GM21528 (cell line): ENCODE data around the gene BCL2L1.
"Not testable (repeated sequence)": the region's sequence is repeated elsewhere in the genome, so short reads cannot be mapped to it uniquely, and the experiment has no call there.

ENCODE experiments used
- ATAC-seq: cut with Tn5 transposase; IDR thresholded peaks from one replicate; pipeline ENCODE4 v1.9.1; 2021; ENCODE audit warnings: mild to moderate bottlenecking, moderate library complexity; ENCODE audit not compliant: unreplicated experiment, low FRiP score

BCL2L1 gene

DNA sequence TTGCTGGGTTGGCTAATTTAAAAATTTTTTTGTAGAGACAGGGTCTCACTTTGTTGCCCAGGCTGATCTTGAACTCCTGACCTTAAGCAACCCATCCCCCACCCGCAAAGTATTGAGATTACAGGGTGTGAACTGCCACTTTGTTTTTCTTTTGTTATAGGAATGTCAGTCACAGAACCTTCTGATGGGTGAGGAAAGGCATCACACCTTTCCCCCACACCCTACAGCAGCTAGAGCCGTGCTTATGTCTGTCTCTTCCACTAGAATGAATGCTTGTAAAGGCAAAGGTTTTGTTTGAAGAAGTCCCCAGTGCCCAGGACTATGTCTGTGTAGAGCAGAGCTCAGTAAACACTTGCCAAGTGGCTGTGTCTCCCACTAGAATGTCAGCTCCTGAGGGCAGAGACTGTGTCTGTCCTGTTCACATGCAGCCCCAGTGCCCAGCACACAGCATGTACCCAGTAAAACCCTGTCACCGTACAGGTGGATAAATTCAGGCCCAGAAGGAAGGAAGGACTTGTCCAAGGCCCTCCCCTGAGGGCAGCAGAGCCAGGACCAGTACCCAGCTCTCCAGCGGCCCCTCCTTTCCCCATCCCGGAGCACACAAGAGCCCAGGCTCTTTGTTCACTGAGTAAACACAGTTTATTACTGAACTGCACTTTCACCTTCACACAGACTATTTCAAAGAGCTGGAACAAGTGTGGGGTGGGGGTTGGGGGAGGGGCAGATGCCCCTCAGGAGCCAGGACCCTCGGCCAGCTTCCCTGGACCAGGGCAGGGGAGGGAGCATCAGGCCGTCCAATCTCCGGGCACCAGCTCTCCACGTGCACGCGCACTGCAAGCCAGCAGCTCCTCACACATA lies 58.6 kb downstream of the BCL2L1 start:
- no peak for ATAC-seq

GRCh38 chr20:31663524-31663837 lies 59.2 kb downstream of the BCL2L1 start:
- no peak for ATAC-seq

DNA sequence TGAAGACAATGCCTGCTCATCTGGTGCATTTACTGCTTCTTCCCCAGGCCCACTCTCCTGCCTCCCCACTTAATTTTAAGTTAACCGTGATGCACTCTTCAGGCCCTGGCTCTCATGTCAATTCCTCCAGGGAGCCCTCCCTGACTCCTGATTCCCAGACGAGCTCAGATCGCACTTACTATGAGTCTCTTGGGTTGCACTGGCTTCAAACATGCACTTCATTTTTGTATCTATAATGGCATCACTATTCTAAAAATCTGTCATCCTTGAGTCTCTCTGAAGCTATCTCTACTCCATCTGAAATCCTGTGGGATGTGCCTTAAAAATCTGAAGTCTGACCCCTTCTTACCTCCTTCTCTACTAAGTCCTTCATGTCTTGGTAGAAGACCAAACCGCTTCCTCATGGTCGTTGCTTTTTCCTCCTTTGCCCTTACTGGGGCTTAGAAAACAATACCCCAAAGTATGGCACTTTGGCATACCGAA lies 60.3 kb downstream of the BCL2L1 start:
- no peak for ATAC-seq

DNA sequence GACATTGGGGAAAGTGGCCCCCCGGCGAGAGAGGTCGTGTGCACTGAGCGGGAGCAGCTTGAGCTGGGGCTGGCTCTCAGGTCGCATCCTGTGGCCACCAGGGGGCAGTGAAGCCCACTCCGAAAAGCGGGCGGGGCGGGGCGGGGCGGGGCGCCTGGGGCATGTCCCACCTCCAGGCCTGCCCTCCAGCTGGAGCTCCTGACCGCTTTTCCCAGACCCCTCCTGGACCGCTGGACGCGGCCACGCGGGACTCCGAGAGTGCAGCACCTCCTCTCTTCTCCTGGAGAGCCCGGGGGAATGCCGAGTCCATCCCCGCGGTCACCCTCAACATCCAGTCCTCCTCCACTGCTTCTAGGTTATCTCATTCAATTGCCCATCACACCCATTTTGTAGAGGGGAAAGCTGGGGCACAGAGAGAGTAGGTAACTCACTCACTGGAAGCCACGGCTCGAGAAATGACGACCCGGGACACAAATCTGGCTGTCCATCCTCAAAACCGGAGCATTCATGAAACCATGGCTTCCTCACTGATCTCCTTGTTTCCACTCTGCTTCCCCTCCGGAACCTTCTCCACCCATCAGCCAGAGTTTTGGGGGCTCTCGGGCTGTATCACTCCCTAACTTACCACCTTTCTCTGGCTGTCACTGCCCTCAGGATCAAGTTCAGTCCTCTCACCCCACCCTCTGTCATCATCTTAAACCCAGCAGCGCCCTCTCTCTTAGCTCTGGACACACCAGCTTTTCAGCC lies 60.9 kb downstream of the BCL2L1 start:
- peak; percentile 52 for ATAC-seq

DNA sequence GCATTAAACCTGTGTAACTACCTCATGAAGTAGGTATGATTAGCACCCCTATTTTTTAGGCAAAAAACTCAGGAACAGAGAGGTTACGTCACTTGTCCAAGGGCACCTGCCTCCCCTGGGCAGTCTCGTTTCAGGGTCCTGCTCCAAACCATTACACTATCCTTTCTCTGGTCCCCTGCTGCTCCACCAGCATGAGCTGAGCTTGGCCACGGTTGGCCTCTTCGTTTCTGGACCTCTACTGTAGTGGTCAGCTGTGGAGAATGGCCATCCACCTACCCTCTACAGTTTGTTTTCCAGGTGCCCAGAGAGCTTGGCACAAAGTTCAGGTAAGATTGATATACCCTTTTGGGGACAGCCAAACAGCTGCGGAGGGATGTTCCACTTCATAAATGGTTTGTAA lies 68.1 kb downstream of the BCL2L1 start:
- no peak for ATAC-seq

- ATAC-seq = no peak
These were observed 69.1 kb downstream of the BCL2L1 start for GRCh38 chr20:31653561-31653960.

DNA sequence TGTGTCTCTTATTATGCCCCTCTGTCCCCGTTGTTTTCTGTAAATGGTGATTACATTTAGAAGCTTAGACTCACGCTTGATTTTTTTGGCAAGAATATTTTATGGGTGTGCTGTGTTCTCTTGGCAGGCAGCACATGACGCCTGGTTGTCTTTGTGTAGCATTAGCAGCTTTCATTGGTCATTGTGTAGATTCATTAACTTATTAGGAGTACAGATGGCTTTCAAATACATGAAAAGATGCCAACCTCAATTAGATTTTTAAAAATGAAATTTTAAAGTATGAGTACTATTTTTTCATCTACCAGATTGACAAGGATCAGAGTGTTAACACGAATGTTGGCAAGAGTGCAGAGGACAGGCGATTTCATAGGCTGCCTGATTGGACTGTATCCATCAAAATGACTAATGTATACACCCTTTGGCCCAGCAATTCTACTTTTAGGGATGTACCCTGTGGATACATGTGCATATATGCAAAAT lies 69.7 kb downstream of the BCL2L1 start:
- no peak for ATAC-seq

DNA sequence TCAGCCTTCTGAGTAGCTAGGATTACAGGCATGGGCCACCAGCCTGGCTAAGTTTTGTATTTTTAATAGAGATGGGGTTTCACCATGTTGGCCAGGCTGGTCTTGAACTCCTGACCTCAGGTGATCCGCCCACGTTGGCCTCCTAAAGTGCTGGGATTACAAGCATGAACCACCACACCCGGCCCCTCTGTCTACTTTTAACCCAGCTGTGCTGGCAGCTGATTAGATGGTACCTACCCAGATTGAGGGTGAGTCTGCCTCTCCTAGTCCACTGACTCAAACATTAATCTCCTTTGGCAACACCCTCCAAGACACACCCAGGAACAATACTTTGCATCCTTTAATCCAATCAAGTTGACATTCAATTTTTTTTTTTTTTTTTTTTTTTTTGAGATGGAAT lies 74.6 kb downstream of the BCL2L1 start:
- not testable (repeated sequence) for ATAC-seq

- ATAC-seq = no peak
These were observed 78.0 kb downstream of the BCL2L1 start for GRCh38 chr20:31644701-31645100.

GRCh38 chr20:31643522-31643921 lies 79.1 kb downstream of the BCL2L1 start:
- ATAC-seq = no peak

GRCh38 chr20:31642837-31643236 lies 79.8 kb downstream of the BCL2L1 start:
- no peak for ATAC-seq

DNA sequence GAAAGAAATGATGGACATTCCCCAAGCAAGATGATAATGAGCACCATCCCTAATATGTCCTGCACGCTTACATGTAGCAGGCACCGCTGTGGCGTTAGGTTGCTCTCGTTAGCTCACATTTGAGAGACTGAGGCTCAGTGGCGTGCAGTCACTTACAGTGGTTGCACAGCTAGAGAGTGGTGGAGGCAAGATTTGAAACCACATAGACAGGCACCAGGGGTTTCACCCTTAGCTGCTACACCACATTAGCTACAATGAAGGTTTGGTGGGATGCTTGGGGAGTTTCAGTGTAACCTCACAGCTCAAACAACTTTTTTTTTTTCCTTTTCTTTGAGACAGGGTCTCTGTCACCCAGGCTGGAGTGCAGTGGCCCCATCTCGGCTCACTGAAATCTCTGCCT lies 81.3 kb downstream of the BCL2L1 start:
- ATAC-seq = no peak

GRCh38 chr20:31640259-31640658 lies 82.4 kb downstream of the BCL2L1 start:
- no peak for ATAC-seq

GRCh38 chr20:31638816-31639215 lies 83.9 kb downstream of the BCL2L1 start:
- no peak for ATAC-seq

- ATAC-seq = no peak
These were observed 84.4 kb downstream of the BCL2L1 start for GRCh38 chr20:31638317-31638716.

GRCh38 chr20:31637660-31638059 lies 85.0 kb downstream of the BCL2L1 start, which contains the start of gene COX4I2:
Gene COX4I2, plus strand, starts transcription at chr20:31637912. Its CDS starts 1,106 bp downstream, at chr20:31639018.
- no peak for ATAC-seq

DNA sequence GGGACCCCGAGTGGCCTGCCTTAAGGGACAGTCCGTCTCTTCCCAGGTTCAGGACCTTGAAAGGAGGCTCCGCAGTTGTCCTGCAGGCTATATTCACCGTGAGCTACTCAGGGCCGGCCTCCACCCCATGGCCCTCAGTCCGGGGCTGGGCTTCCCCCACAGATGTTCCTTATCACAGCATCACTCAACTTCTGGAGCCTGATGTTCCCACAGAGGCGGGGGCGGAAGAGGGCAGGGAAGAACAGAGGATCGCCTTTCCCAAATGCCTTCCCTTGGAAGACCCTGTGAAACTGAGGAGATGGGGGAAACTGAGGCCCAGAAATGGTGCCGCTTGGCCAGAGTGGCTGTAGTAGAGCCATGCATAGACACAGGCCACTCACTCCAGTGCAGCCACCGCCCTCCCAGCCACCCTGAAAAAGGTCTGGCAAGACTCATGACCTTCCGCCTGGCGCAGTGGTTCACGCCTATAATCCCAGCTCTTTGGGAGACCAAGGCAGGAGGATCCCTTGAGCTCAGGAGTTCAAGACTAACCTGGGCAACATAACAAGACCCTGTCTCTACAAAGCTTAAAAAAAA lies 89.2 kb downstream of the BCL2L1 start:
- ATAC-seq = no peak

DNA sequence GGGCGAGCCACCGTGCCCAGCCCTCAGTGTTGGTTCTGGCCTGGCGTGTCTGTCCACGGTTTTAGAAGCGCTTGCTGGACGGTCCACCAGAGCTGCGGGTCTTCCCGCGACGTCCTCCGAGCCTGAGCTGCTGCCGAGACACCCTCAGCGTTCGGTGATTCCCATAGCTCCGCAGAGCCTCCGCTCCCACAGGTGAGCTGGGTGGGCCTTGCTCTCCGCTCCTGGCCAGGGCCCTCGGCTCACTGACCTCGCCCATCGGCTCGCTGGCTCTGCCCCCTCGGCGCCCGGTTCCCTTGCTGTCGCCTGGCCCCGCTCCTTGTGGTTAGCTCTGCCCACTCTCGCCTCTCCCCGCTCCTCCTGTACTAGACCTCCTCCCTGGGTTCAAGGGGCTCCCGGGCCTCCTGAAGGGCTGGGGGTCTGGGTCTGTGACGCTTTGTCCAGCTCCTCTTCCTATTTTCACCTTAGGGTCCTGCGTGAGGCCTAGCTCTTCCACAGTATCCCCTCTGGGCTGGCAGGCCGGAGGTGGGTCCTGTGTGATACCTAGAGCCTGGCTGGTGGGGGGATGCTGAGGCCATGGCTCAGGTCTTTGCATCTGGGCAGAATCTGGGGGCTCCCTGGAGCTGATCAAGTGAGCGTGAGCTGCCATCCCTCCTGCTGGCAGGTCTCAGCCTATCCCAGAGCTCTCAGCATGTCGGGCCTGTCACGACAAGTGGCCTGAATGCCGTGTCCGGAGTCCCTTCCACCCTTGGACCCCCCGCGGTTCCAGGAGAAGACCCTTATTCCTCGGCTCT lies 89.9 kb downstream of the BCL2L1 start:
- no peak for ATAC-seq

GRCh38 chr20:31630187-31630790 lies 92.4 kb downstream of the BCL2L1 start:
- ATAC-seq = no peak

- not testable (repeated sequence) for ATAC-seq
These were observed 94.6 kb downstream of the BCL2L1 start for GRCh38 chr20:31628057-31628456.
